WTC11 (cell line): Measurements from ENCODE around the gene TOB1. TPM values are rescaled to one million over a fixed set of nuclear protein-coding genes. Genes with fewer than 3 reads are reported as not detected.
A peak's percentile ranks its signal among the peaks of the same experiment; 100 is the strongest.
"Not testable (repeated sequence)": the region's sequence is repeated elsewhere in the genome, so short reads cannot be mapped to it uniquely, and the experiment has no call there.

Experiments used
- ATAC-seq: fragments of 200-7000 bp; cut with Tn5 transposase; 2 replicates; pipeline ENCODE4 v1.10.0; 2021; ENCODE audit warnings: mild to moderate bottlenecking, moderate library complexity
- CTCF ChIA-PET: fragments of 300-600 bp; sonication (Branson Sonifier 250); formaldehyde crosslinking; loops from one replicate; lab custom pipeline; 2021; ENCODE audit warnings: antibody characterized with exemption; lab: Charles Lee
- POLR2A ChIA-PET: fragments of 350-600 bp; sonication (Branson Sonifier 250); formaldehyde crosslinking; loops from one replicate; lab custom pipeline; 2021; ENCODE audit warnings: antibody characterized with exemption; lab: Charles Lee
- DNase-seq: peaks from one replicate; pipeline ENCODE4 v3.0.0; 2021; ENCODE audit warnings: low spot score
- H3K27ac Mint-ChIP-seq: 2 replicates; pipeline ENCODE4 v1.8.0; 2021; ENCODE audit warnings: mixed read lengths
- H3K27me3 Mint-ChIP-seq: 2 replicates; pipeline ENCODE4 v1.8.0; 2021; ENCODE audit warnings: low read depth, mild to moderate bottlenecking, moderate library complexity, mixed read lengths
- H3K36me3 Mint-ChIP-seq: 2 replicates; pipeline ENCODE4 v1.8.0; 2021; ENCODE audit warnings: mixed read lengths
- H3K4me1 Mint-ChIP-seq: 2 replicates; pipeline ENCODE4 v1.8.0; 2022; ENCODE audit warnings: mixed read lengths
- H3K4me3 Mint-ChIP-seq: 2 replicates; pipeline ENCODE4 v1.8.0; 2021; ENCODE audit warnings: mild to moderate bottlenecking, moderate library complexity, mixed read lengths
- H3K9me3 Mint-ChIP-seq: 2 replicates; pipeline ENCODE4 v1.8.0; 2021; ENCODE audit warnings: mixed read lengths
- ATF1 ChIP-seq: sonication (generic); formaldehyde crosslinking; IDR thresholded peaks from 2 replicates; pipeline ENCODE4 v1.8.1; 2023; ENCODE audit warnings: mild to moderate bottlenecking, moderate library complexity, missing genetic modification reagents
- FOXP1 ChIP-seq: sonication (generic); formaldehyde crosslinking; IDR thresholded peaks from 2 replicates; pipeline ENCODE4 v1.8.0; 2022; ENCODE audit warnings: missing genetic modification reagents, mild to moderate bottlenecking, moderate library complexity, borderline replicate concordance
- GABPB1 ChIP-seq: sonication (generic); formaldehyde crosslinking; IDR thresholded peaks from 2 replicates; pipeline ENCODE4 v1.8.1; 2023; ENCODE audit warnings: mild to moderate bottlenecking, missing genetic modification reagents
- MYBL2 ChIP-seq: sonication (generic); formaldehyde crosslinking; IDR thresholded peaks from 2 replicates; pipeline ENCODE4 v1.8.1; 2023; ENCODE audit warnings: mild to moderate bottlenecking, moderate library complexity, missing genetic modification reagents
- SOX15 ChIP-seq: fragments of 250-450 bp; sonication (Bioruptor Pico); IDR thresholded peaks from 2 replicates; pipeline ENCODE4 v1.9.0; 2021; ENCODE audit warnings: mild to moderate bottlenecking
- ZNF121 ChIP-seq: sonication (generic); formaldehyde crosslinking; IDR thresholded peaks from 2 replicates; pipeline ENCODE4 v1.8.0; 2023; ENCODE audit warnings: missing genetic modification reagents
- ZNF396 ChIP-seq: fragments of 250-450 bp; sonication (Bioruptor Pico); IDR thresholded peaks from 2 replicates; pipeline ENCODE4 v1.8.0; 2021; ENCODE audit warnings: mild to moderate bottlenecking, moderate library complexity, borderline replicate concordance
- total RNA-seq: library from RNA; stranded (reverse); gene quantifications from 3 replicates; pipeline ENCODE4 v1.2.3, GENCODE V29; 2021
- TF ChIP-seq, protein P1 (sequence below): fragments of 200-600 bp; IDR thresholded peaks from 2 replicates; pipeline ENCODE4 v1.8.0; 2022; ENCODE audit warnings: antibody characterized with exemption
- TF ChIP-seq, protein P2 (sequence below): sonication (generic); formaldehyde crosslinking; IDR thresholded peaks from 2 replicates; pipeline ENCODE4 v1.8.1; 2023; ENCODE audit warnings: mild to moderate bottlenecking, missing genetic modification reagents, moderate library complexity

Gene TOB1
- total RNA-seq, 1 experiment from 2014 or later: 36.0 TPM

DNA sequence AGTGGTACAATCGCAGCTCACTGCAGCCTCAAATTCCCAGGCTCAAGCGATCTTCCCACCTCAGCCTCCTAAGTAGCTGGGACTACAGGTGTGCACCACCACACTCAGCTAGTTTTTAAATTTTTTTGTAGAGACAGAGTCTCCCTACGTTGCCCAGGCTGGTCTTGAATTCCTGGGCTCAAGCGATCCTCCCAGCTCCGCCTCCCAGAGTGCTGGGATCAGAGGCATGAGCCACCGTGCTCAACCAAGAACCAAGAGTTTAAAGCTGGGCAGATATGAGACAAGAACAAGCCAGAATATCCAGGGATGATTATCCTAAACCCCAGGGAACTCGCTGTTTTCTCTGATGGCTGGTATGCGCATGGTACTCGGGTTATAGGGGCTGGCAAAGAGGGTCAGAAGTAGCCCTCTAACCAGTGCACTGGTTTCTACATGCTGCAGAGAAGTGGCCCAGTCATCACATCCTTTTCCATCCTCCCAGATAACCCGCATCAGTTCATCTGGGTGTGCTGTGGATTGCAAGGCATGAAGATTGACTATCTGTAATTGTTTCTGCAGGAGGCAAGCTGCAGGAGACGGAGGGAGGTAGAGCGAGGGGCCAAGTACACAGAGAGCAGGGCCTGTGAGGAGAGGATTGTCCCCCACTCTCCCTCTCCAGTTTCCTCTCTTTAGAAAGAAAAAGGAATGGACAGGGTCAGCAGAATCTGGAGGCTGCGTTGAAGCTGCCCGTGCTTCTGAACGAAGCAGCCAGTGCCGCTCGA, 33.6 kb upstream of the TOB1 start:
- DNase-seq: no peak
- Mint-ChIP-seq H3K27ac (peak overlapping the region; percentile 83; the same call in 1 of the 2 replicates), H3K4me3 (no peak overlapping the region), H3K4me1 (peaks cover 36% of the 10 kb centered on the region), H3K27me3 (no peaks in the 10 kb centered on the region), H3K36me3 (no peaks in the 10 kb centered on the region), H3K9me3 (no peaks in the 10 kb centered on the region)
- CTCF ChIA-PET: interaction anchor here (0.8 to 3.0 kb wide), 9 partner anchors 10 to 157 kb away, joined by 3 to 9 read pairs (median 3); no protein-coding TSS in a partner anchor
- ATAC-seq: no peak
- TF ChIP-seq SOX15 (no peak), ZNF396 (CRISPR knock-in tag) (no peak), MYBL2 (CRISPR knock-in tag) (no peak)
- TF ChIP-seq, protein P1, sequence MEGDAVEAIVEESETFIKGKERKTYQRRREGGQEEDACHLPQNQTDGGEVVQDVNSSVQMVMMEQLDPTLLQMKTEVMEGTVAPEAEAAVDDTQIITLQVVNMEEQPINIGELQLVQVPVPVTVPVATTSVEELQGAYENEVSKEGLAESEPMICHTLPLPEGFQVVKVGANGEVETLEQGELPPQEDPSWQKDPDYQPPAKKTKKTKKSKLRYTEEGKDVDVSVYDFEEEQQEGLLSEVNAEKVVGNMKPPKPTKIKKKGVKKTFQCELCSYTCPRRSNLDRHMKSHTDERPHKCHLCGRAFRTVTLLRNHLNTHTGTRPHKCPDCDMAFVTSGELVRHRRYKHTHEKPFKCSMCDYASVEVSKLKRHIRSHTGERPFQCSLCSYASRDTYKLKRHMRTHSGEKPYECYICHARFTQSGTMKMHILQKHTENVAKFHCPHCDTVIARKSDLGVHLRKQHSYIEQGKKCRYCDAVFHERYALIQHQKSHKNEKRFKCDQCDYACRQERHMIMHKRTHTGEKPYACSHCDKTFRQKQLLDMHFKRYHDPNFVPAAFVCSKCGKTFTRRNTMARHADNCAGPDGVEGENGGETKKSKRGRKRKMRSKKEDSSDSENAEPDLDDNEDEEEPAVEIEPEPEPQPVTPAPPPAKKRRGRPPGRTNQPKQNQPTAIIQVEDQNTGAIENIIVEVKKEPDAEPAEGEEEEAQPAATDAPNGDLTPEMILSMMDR: no peak
- TF ChIP-seq, protein P2, sequence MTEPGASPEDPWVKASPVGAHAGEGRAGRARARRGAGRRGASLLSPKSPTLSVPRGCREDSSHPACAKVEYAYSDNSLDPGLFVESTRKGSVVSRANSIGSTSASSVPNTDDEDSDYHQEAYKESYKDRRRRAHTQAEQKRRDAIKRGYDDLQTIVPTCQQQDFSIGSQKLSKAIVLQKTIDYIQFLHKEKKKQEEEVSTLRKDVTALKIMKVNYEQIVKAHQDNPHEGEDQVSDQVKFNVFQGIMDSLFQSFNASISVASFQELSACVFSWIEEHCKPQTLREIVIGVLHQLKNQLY: no peak
- POLR2A ChIA-PET: interaction anchor here (1.2 kb wide), 1 partner anchor 33 kb away, joined by 6 read pairs; no protein-coding TSS in a partner anchor

DNA sequence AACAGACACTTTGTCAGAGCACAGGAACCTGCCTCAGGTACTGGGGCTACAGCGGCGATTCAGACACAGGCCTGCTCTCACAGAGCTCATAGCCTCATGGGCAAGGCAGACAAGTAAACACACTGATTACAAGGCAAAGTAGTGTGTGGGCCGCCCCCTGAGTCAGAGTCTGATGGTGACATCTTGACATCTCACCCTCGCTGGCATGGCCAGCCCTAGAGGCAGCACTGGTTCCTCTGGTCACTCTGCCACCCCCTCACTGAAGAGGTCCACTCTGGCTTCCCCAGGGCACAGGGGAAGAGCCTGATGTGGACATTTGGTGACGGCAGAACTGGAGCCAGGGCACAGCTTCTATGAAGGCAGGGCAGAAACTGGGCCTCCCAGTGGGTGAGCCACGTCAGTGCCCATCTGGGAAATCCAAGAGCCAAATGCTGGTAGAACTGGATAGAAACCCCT, 32.9 kb upstream of the TOB1 start:
- H3K27ac Mint-ChIP-seq: no peak overlapping the region

DNA sequence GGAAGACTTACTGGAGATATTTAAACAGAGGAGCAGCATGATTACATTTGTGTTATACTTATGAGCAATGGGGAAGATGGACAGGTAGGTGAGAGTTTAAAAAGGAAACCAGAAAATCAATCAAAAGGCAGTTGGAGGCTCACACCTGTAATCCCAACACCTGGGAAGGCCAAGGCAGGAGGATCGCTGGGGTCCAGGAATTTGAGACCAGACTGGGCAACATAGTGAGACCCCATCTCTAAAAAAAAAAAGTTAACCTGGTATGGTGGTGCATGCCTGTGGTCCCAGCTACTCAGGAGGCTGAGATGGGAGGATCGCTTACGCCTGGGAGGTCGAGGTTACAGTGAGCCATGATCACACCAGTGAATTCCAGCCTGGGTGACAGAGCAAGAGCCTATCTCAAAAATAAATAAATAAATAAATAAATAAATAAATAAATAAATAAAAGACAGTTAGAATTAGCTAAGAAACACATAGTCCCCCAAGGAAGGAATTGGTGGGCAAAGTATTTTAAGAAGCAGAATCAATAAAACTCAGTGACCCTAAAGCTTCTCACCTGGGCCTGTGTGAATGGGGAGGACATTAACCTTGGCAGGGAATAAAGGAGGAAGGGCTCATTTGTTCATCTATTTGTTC, 32.3 kb upstream of the TOB1 start:
- POLR2A ChIA-PET: no interaction called here
- no peaks in the 10 kb centered on the region for H3K9me3 Mint-ChIP-seq
- H3K4me1 Mint-ChIP-seq: peaks cover 30% of the 10 kb centered on the region
- TF ChIP-seq ZNF121 (CRISPR knock-in tag) (peak; percentile 55; the same call in 1 of the 2 replicates), FOXP1 (CRISPR knock-in tag) (no peak)
- TF ChIP-seq, protein P1: no peak
- TF ChIP-seq, all 79 proteins: peak for 1
- ATAC-seq: no peak
- CTCF ChIA-PET: interaction anchor here (1.0 to 3.0 kb wide), 2 partner anchors 9 to 14 kb away, joined by 3 to 9 read pairs; no protein-coding TSS in a partner anchor
- no peak for DNase-seq
- Mint-ChIP-seq H3K36me3 (no peaks in the 10 kb centered on the region), H3K4me3 (no peak overlapping the region), H3K27me3 (peaks cover 3% of the 10 kb centered on the region; the same call in 1 of the 2 replicates), H3K27ac (no peak overlapping the region)

More for the DNA sequence above, 32.9 kb upstream of the TOB1 start:
- no peaks in the 10 kb centered on the region for H3K27me3 Mint-ChIP-seq
- peak; percentile 55; the same call in 1 of the 2 replicates for TF ChIP-seq GABPB1 (CRISPR knock-in tag)
- TF ChIP-seq ATF1 (CRISPR knock-in tag): no peak
- TF ChIP-seq, all 79 proteins: peak for 1
- Mint-ChIP-seq H3K9me3 (no peaks in the 10 kb centered on the region), H3K4me1 (peaks cover 32% of the 10 kb centered on the region), H3K36me3 (no peaks in the 10 kb centered on the region), H3K4me3 (no peak overlapping the region)
- CTCF ChIA-PET: interaction anchor here (1.0 to 3.0 kb wide), 3 partner anchors 9 to 35 kb away, joined by 3 to 9 read pairs (median 4); no protein-coding TSS in a partner anchor
- DNase-seq: no peak
- ATAC-seq: no peak
- POLR2A ChIA-PET: no interaction called here

DNA sequence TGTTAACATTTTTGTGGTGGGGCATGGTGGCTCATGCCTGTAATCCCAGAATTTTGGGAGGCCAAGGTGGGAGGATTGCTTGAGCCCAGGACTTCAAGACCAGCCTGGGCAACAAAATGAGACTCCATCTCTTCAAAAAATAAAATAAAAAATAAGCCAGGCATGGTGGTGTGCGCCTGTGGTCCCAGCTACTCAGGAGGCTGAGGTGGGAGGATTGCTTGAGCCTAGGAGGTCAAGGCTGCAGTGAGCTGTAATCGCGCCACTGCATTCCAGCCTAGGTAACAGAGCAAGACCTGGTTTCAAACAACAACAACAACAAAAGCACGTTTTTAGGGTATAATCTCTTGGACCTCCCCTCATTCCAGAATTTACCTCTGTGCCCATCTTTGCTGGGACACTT, 28.4 kb upstream of the TOB1 start:
- CTCF ChIA-PET, POLR2A ChIA-PET: not testable (repeated sequence)
- H3K4me1 Mint-ChIP-seq: peaks cover 28% of the 10 kb centered on the region

More for the DNA sequence above, 28.4 kb upstream of the TOB1 start:
- H3K4me3 Mint-ChIP-seq, H3K27me3 Mint-ChIP-seq, H3K9me3 Mint-ChIP-seq, H3K27ac Mint-ChIP-seq, DNase-seq, ATAC-seq, H3K36me3 Mint-ChIP-seq: not testable (repeated sequence)
